Suprapubic skin (tissue), 4 donors: ENCODE results near the gene SORCS3. TPM values are rescaled to one million over a fixed set of nuclear protein-coding genes. Genes with fewer than 3 reads are reported as not detected.

Source experiments
- DNase-seq, 2 donors: peaks; one replicate each; pipeline ENCODE4 v3.0.0-alpha.2; 2019; ENCODE audit warnings: low spot score in 2 of 2
- H3K27ac ChIP-seq: fragments of 200-600 bp; sonication (generic); one replicate; pipeline ENCODE4 v1.5.1; 2019
- H3K27me3 ChIP-seq: fragments of 200-600 bp; sonication (generic); one replicate; pipeline ENCODE4 v1.5.1; 2019
- H3K36me3 ChIP-seq: fragments of 200-600 bp; sonication (generic); one replicate; pipeline ENCODE4 v1.5.1; 2019
- H3K4me1 ChIP-seq: fragments of 200-600 bp; sonication (generic); one replicate; pipeline ENCODE4 v1.5.1; 2019
- H3K4me3 ChIP-seq: fragments of 200-600 bp; sonication (generic); one replicate; pipeline ENCODE4 v1.5.1; 2019; ENCODE audit warnings: mild to moderate bottlenecking
- H3K9me3 ChIP-seq: fragments of 200-600 bp; sonication (generic); one replicate; pipeline ENCODE4 v1.5.1; 2019
- CTCF ChIP-seq, 2 donors: fragments of 200-600 bp in 1 of 2; fragments of 450-650 bp in 1 of 2; sonication (generic) in 1 of 2; IDR thresholded peaks; one replicate each; pipeline ENCODE4 v1.5.1; 2016 to 2019; ENCODE audit warnings: antibody characterized with exemption in 2 of 2, mild to moderate bottlenecking in 1 of 2, moderate library complexity in 1 of 2
- EP300 ChIP-seq: sonication (generic); formaldehyde crosslinking; IDR thresholded peaks from one replicate; pipeline ENCODE4 v1.6.1; 2017; ENCODE audit warnings: antibody characterized with exemption
- POLR2A ChIP-seq, 2 donors: fragments of 450-650 bp; IDR thresholded peaks; one replicate each; pipeline ENCODE4 v1.6.1; 2017; ENCODE audit warnings: antibody characterized with exemption in 2 of 2, mild to moderate bottlenecking in 2 of 2, moderate library complexity in 2 of 2
- POLR2AphosphoS5 ChIP-seq, 3 donors: sonication (generic); formaldehyde crosslinking; IDR thresholded peaks; one replicate each; pipeline ENCODE4 v1.6.1; 2017; ENCODE audit warnings: antibody characterized with exemption in 3 of 3
- whole genome bisulfite sequencing: methylation state at CpG from one replicate; pipeline ENCODE4 v1.1.5; 2018; 5-methylcytosine and 5-hydroxymethylcytosine counted together
- total RNA-seq, 4 donors: library from RNA; depleted of rRNA; stranded (reverse); fragments of >200 nt; gene quantifications; one replicate each; pipeline ENCODE4 v1.1.0, GENCODE V29; 2016

The SORCS3 gene
- total RNA-seq, 4 donors from 2014 or later: 0.16 to 0.19 (median 0.18) TPM

GRCh38 chr10:104957178-104957841 is 316.2 kb downstream of the SORCS3 start:
- WGBS: 75% methylated on average over 4 of the region's 4 CpGs
- Histone ChIP-seq H3K4me3 (no peak overlapping the region), H3K27me3 (no peaks in the 10 kb centered on the region), H3K4me1 (no peaks in the 10 kb centered on the region), H3K9me3 (no peaks in the 10 kb centered on the region), H3K36me3 (no peaks in the 10 kb centered on the region), H3K27ac (no peak overlapping the region)
- TF ChIP-seq CTCF (IDR thresholded peaks at IDR 0.05) (no peak), POLR2A (IDR thresholded peaks at IDR 0.05) (no peak)
- DNase-seq: no peak

GRCh38 chr10:104966563-104967297 is 325.6 kb downstream of the SORCS3 start:
- H3K36me3 ChIP-seq: no peaks in the 10 kb centered on the region
- WGBS: 55% methylated on average over 2 of the region's 2 CpGs

GRCh38 chr10:104980368-104980767 is 339.3 kb downstream of the SORCS3 start:
- Histone ChIP-seq H3K27me3 (no peaks in the 10 kb centered on the region), H3K9me3 (no peaks in the 10 kb centered on the region), H3K4me1 (no peaks in the 10 kb centered on the region), H3K36me3 (no peaks in the 10 kb centered on the region), H3K4me3 (no peak overlapping the region), H3K27ac (no peak overlapping the region)
- TF ChIP-seq POLR2A (IDR thresholded peaks at IDR 0.05): no peak
- TF ChIP-seq EP300: no peak
- no peak for TF ChIP-seq POLR2AphosphoS5 (IDR thresholded peaks at IDR 0.05)
- no peak for TF ChIP-seq CTCF (IDR thresholded peaks at IDR 0.05)
- DNase-seq: no peak
- WGBS: 86% methylated on average over 2 of the region's 2 CpGs

More at GRCh38 chr10:104966563-104967297, 325.6 kb downstream of the SORCS3 start:
- no peak for TF ChIP-seq EP300
- no peak for TF ChIP-seq POLR2AphosphoS5 (IDR thresholded peaks at IDR 0.05)
- Histone ChIP-seq H3K27ac (no peak overlapping the region), H3K4me1 (no peaks in the 10 kb centered on the region), H3K9me3 (no peaks in the 10 kb centered on the region), H3K4me3 (no peak overlapping the region), H3K27me3 (no peaks in the 10 kb centered on the region)
- no peak for DNase-seq

GRCh38 chr10:104981995-104982394 is 340.9 kb downstream of the SORCS3 start:
- Histone ChIP-seq H3K9me3 (no peaks in the 10 kb centered on the region), H3K36me3 (no peaks in the 10 kb centered on the region), H3K27me3 (no peaks in the 10 kb centered on the region), H3K4me1 (no peaks in the 10 kb centered on the region), H3K4me3 (no peak overlapping the region), H3K27ac (no peak overlapping the region)
- WGBS: 52% methylated on average over 4 of the region's 4 CpGs
- no peak for DNase-seq
- no peak for TF ChIP-seq POLR2AphosphoS5 (IDR thresholded peaks at IDR 0.05)

GRCh38 chr10:104988686-104989085 is 347.6 kb downstream of the SORCS3 start:
- H3K27ac ChIP-seq: no peak overlapping the region
- WGBS: 82% methylated on average over 1 of the region's 1 CpG
- no peaks in the 10 kb centered on the region for H3K9me3 ChIP-seq
- H3K27me3 ChIP-seq: no peaks in the 10 kb centered on the region
- no peak for DNase-seq
- no peak overlapping the region for H3K4me3 ChIP-seq
- no peak for TF ChIP-seq POLR2A (IDR thresholded peaks at IDR 0.05)
- H3K36me3 ChIP-seq: no peaks in the 10 kb centered on the region
- no peaks in the 10 kb centered on the region for H3K4me1 ChIP-seq

- Histone ChIP-seq H3K36me3 (no peaks in the 10 kb centered on the region), H3K4me1 (no peaks in the 10 kb centered on the region), H3K27ac (no peak overlapping the region), H3K27me3 (no peaks in the 10 kb centered on the region), H3K4me3 (no peak overlapping the region), H3K9me3 (no peaks in the 10 kb centered on the region)
- no peak for TF ChIP-seq POLR2A (IDR thresholded peaks at IDR 0.05)
- no peak for TF ChIP-seq POLR2AphosphoS5 (IDR thresholded peaks at IDR 0.05)
- TF ChIP-seq CTCF (IDR thresholded peaks at IDR 0.05): no peak
- TF ChIP-seq EP300: no peak
- DNase-seq: no peak
Observed at GRCh38 chr10:104989880-104990279, 348.8 kb downstream of the SORCS3 start.
